Hepatic stellate cell (primary cell): Measurements from ENCODE around the gene EVA1A.

ENCODE experiments used
- DNase-seq: peaks from one replicate; pipeline ENCODE4 v3.0.0; 2011; ENCODE audit warnings: low spot score

EVA1A gene, protein sequence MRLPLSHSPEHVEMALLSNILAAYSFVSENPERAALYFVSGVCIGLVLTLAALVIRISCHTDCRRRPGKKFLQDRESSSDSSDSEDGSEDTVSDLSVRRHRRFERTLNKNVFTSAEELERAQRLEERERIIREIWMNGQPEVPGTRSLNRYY

DNA sequence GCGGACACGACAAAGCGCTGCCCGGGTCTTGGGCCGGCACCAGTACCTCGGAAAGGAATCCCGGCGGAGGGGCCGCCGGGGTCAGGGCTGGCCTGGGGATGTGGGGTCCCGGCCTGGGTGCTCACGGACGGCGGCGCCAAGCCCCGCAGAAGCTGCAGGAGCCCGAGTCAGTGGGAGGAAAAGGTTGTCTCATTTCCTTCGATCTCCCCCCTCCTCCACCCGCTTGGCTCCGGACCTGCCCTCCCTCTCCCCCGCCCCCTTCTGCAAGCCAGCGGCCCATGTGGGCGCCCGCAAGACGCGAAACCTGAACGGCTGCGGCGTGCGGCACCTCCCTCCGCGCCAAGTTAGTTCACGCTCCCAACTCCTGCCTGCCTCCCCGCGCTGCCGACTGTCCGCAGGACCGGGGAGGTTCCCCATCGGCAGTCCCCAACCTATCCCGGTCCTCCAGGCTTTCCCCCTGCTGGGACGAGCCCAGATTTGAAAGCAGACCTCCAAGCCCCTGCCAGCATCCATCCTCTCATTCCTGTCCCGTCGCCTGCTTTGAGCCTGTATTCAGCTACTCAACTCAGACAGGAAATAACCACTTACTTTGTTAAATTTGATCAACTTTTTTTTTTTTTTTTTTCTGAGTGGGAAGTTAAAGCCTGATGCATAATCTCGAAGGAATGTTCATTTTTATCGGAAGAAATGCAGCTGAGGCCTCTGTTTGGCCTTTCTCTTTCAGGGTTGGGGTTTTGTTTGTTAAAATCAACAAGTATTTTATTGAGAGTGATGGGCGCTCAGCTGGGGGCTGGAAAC is at the start of gene EVA1A:
EVA1A (minus strand) TSS at position 172 of the 798 bp plus-strand sequence. CDS start 42,799 bp downstream, outside the sequence.
- peak; percentile 64 for DNase-seq

DNA sequence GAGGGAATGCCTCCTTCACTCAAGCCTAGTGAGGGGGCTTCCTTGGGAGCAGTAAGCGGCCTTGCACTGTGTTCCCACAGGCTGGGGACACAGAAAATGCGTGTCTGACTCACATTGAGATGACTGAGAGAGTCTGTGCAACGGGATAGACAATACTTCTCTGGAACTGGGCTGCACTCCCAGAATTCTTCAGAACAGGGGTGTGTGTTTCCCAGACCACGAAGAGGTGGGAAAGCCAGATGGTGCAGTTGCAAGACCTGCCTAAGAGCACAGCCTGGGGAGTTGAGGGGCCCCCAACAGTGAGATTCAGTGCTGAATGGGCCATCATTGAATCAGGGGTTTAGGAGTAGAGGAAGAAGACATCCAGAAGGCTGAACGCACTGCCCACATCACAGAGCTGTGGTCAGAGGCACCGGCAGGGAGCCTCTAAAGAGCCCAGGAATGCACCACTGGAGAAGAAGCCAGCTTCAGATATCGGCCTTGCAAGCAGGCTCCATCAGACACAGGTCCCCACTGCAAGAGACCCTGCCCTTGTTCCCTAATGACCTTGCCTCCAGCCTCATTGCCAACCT is 49.3 kb upstream of the EVA1A start:
- no peak for DNase-seq

DNA sequence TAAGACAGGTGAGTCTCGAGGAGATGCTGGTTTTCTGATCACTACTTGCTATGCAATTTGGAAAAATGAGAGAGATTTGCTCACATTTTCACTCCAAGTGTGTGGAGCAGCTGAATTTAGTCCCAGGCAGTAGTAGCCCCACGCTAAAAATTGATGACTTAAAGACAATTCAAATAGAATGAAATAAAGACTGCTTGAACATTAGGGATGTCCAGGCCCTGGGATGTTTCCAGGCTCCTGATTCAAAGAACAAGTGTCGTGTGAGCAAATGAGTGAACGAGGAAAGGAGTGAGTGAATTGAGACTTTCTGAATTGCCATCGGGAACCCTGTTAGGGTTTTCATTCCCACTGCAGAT is 48.6 kb upstream of the EVA1A start:
- DNase-seq: no peak

DNA sequence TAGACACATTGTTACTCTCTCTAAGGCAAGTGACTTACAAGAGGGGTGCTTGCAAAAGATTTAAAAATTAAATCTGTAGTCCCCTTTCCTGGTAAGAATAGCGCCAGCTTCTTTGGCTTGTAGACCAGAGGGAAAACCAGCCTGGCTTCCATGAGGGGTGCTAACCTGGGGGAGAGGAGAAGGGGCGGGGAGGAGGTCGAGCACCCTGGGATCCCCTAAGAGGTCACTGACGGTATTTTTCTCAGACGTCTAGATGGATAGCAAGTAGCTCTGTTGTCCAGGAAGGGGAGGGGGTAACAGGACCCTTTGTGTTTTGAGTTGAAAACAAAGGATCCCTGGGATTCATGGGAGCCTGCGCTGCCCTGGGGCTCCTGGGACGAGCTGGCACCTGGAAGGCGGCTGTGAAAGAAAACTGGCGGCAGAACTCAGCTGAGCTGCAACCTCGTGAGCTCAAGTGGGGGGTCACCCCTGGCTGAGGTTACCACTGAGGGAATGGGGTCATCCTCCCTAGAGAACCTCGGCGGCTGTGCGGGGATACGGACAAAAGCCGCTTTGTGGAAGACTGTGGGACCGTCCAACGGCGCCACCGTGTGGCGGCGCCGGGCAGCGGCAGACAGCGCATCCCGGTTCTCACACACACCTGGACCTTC is 48.1 kb upstream of the EVA1A start:
- peak; percentile 56 for DNase-seq

DNA sequence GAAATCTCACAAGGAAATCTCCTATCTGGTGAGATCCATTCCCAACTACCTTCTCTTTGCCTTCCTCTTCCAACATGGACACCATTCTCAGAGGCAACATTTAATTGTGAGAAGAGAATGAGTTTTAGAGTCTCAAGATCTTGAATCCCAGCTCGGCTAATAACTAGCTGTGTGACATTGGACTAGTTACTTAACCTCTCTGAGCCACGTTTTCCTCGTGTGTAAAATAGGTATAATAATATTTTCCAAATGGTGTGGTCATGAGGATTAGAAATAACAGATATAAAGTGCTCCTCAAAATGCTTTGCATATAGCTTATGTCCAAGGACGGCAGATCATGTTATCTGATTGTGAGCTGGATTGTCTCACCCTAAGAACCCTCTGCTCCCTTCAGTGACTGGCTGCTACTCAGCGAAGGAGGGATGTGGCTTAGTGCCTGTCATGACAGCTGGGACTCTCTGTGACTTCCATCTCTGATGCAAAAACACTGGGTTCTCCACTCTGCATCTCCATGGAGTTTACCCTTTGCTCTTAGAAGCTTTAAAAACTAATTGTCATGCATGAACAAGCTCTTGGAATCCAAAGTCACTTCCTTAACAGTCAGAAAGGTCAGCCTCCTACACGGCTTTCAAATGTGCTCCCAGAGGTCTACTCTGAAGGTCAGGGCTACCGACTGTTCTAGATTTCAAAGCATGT is 47.4 kb upstream of the EVA1A start:
- no peak for DNase-seq

DNA sequence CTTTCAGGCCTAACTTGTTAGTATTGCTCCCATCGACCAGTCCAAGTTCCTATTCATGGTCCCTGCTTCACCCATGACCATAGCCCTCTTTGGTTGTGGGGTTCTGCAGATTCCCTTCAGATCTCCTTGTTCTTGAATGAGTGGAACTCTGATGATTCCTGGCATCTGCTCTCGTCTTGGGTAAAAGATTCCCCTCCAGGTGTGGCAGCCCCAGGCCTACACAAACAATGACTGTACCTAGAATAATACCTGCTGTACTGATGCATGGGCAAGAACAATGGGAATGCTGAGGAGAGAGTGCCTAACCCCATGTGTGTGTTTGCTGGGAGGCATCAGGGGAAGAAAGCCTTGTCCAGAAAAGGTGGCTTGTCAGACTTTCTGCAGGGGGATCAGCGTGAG is 46.7 kb upstream of the EVA1A start:
- no peak for DNase-seq

DNA sequence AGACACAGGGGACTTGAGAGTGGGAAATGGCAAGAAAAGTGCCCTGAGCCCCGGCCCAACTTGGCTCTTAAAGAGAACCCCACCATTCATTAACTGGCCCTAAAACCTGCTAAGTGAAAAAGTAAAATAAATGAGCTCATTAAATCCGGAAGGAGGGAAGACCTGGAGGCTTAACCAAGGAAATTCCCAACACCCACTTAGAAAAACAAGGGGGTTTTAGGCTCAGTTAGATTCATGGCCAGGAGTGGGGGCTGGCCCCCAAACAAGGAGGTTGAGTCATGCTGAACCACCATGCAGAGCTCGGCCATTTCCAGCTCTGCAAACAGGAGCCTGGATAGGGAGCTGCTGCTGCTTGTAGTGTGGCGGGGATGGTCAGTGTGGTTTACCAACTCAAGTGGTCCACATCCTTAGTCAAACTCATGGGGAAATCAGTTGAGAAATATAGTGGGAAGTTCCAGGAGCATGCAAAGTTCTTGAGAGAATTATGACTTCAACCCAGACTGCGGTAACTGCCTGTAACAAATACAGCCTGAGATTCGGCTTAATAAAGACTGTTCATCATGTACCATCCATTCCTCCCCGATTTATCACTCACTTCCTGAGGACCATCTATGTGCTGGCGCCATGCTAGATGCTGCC is 46.1 kb upstream of the EVA1A start:
- DNase-seq: no peak

DNA sequence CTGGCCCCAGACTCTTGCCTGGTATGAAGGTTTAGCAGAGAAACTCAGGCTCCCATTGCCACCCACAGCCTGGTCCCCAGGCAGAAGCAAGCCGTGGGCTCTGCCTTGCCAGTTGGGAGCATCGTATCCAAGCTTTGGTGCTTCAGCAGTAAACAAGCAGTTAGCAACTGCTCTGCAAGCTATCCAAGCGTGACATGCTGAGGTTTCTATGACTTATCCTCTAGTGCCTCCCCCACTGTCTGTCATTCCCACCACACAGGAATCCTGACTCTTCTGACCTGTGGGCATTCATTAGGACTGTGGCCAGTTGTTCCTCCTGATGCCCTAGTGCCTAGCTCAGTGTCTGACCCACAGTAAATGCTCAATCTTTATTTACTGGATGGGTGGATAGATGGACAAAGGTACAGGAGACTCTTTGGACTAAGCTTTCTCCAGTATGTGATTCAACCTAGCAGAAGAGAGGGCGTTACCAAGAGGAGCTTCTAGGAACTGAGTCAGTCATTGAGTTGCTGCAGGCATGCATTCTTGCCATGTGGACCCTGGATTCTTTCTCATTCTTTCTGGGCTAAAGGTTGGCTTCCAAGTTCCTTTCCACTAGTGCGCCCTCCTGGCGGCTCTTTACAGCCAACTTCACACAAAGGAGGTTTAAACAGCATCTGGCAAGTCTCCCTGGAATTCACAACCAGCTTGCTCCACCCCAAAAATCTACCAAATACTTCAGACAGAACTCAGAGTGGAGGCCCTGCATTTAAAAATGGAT is 45.2 kb upstream of the EVA1A start:
- peak; percentile 84 for DNase-seq

DNA sequence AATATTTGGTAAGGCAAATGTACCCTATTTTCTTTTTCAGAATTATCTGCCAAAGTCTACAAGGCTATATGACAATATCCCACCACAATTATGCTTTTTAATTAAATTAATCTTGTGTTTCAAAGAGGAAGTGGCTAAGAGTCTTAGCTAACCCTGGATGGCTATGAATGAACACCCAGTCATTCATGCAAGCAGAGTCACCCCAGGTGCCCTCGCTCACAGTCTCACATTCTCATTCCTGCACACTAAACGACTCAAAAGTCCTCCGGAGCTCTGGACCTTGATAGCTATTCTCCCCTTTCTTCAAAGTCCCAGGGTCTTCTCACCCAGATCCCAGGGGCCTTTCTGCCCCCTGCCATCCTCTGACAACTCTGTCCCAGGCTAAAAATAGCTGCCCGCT is 43.7 kb upstream of the EVA1A start:
- DNase-seq: no peak

DNA sequence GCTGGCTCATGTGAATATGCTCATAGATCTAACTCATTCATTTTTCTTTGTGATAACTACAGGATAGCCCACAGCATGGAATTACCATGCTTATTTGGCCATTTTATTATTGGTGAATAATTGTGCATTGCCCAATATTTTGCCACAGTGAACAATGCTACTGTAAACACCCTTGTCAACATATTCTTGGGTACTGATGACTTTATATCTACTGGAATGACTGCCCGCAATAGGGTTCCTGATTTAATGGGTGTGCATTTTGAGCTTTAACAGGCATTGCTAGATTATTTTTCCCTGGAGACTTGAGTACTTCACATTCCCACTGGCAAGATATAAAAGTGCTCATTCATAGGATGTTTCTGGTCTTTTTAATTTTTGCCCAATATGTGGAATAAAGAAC is 42.7 kb upstream of the EVA1A start:
- no peak for DNase-seq

DNA sequence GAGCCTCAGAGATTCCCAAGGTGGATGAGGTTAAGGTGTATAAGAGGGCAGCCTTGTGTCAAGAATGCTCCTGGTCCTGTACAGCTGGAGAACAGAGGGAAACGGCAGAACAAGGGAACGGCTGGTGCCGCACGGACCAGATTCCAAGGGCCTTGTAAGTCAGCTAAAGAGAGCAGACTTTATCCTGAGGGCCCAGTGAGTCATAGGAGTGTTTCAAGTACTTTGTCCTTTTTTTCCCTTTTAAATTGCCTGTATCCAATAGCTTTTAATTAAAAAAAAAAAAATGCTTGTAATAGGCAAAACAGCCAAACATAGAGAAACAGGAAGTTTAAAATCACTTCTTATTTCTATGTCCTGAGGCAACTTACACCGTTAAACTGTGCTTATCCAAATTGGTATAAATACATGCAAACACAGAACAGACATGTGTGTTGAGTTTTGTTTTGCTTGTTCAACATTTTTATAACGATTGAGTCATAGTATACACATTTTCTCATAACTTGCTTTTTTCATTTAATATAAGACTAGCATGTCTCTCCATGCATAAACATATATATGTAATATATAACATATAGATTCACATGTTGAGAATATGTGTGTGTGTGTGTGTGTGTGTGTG is 42.1 kb upstream of the EVA1A start:
- DNase-seq: peak; percentile 71

DNA sequence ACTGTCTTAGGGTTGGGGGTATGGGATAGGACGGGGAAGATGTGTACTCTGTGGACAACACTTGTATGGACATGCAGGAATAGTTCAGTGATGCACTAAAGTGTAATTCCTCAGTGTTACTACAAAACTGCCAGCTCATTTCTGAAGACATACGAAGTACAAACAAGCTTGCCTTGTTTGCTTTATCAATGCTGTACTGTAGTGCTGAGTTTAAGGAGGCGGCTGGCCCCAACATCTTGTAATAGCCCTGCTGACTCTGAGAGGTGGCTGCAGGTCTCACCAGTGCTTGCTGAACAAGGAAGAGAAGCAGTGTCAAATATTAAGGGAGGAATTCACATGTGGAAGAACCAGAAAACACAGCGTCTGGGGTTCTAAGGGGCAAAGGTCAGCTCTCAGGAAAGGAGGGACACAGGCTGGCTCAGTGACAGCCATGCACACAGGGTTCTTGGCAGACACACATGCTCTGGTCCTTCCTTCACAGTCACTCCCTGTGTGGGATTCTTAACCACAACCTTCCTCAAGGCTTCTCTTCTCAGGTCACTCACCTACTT is 39.8 kb upstream of the EVA1A start:
- DNase-seq: no peak

DNA sequence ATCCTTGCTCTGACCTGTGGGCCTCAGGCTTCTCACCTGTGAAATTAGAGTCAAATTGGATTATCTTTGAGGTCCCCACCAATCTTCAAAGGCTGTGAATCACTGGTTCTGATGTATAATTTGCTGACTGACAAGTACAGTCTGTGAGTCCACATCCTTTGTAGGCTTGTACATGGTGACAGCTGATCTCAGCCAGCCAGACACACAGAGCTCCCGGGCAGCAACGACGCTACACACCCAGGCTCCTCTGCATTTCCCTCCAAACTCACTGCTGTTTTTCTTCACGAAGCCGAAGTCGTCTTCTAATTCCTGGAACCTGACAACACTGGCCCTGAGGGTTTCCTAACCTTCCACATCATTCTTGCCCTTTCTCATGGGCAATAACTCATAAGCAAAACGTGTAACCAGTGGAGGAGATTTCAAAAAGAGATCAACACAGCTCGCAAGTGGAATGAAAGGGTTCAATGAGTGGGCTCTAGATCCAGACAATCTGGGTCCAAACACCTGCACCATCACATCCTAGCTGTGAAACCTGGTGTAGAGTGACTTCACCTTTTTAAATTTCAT is 37.9 kb upstream of the EVA1A start:
- DNase-seq: no peak

DNA sequence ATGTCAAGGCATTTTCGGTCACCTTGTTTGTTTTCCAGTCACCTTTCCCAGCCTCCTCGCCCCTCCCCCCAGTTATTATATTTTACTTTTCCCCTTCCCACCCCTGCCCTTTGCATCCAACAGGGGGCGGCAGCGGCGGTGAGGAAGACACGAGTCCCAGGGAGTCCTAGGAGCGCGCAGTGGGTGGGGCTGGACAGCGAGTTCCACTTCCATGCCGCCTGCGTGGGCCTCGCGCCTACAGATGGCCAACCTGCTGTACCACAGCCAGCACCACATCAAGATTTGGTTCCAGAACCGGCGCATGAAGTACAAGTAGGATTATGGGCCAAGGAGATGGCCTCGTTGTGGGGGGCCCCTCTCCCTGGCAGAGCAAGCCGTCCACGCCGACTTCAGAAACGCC is 37.2 kb upstream of the EVA1A start:
- DNase-seq: no peak

DNA sequence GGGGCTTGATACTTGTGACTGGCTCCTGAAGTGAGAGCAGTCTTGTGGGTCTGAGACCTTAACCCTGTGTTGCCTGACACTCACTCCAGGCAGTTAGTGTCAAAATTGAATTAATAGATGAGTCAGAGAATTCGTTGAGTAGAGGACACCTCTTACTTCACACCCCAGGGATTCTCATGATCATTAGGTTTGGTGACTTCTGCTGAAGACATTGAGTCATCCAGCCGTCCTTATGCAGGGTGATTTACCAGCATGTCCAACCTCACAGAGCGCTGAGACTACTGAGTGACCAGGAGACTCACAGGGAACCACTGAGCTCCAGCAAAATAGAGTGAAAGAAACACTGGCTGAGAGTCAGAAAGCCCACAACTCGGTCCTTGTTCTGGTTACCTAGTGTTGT is 36.0 kb upstream of the EVA1A start:
- no peak for DNase-seq

DNA sequence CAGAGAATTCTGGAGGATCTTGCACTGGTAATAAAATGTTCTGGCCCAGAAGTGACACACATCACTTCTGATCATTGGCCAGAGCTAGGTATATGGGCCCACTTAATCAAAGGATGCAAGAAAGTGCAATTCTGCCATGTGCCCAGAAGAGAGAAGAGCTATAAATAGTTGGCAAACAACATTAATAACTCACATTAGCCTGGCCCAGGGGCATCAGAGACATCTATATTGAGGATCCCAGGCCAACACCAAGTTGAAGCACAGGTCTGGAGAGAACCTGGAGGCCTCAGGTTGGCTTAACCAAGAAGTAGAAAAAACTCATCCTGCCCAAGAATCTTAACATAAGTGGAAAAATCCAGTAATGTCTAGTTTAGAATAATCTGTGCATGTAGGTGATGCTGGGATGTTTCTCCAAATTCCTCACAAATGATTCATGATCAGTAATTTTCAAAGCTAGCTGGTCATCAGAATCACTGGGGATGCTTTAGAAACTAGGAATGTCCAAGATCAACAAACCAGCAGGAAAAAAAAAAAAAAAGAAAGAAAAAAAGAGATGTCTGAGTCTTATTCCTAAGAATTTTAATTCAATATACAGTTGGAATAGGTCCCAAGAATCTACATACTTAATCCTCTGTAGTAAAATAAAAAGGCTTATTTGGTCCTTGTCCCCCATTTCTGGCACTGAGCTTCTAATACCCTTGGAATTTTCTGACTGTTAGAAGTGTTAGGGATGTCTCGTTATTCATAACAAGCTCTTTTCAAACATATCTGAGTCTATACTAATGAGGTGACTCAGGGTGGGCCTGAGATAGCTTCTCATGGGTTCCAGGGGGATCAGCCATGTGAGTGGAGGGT is 35.0 kb upstream of the EVA1A start:
- DNase-seq: peak; percentile 83

DNA sequence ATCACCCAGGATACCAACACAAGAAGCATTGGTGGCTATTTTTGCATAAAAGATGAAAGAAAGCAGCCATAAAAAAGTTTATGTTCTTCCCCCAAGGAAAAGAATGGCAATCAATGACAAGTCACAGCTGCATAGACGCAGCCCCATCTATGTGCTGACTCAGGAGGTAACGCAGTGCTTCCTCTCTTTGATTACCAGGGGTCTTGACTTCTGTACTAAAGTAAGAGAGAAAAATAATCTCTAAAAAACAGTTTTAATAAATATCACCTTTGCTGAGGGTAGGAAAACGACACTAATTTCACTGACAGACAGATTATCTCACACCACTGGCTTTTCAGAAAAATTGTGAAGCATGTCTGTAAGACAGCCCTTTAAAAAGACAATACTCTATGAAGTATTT is 33.9 kb upstream of the EVA1A start:
- DNase-seq: no peak

DNA sequence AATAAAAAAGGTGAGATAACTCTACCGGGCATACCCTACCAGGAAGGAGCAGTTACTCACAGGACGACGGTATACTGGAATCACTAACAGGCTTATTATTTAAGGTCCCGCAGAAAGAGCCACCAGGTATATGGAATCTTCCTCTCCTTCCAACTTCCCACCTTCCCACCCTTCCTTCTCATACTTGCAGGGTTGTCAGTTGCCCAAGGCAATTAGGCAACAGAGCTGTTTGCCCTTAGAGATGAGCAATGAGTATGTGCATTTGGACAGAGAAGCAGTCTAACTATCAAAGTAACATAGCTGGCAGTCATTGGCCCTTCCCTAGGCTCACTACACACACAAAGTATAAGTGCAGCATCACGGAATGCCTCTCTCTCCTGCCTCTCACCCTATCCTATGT is 32.1 kb upstream of the EVA1A start:
- no peak for DNase-seq

DNA sequence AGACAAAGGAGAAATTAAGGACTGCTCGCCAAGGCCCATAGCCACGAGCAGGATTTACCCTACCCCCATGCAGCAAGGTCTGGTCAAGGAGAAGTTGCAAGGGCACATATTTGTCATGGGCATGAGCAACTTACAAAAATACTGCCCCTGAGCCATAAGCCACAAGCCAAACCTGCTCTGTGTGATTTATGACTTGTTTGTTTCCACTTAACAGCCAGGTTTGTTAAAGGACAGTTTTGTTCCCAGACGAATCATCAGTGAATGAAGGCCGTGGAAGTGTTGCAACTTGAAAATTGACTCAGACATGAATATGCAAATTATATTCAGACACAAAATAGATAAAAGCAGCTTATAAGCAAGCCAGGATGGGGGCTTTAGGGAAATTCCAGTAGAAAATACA is 31.3 kb upstream of the EVA1A start:
- DNase-seq: no peak
